Nephron (organoid): ENCODE results near the gene SOCS1.
A peak's percentile ranks its signal among the peaks of the same experiment; 100 is the strongest.
"Not testable (repeated sequence)": the region's sequence is repeated elsewhere in the genome, so short reads cannot be mapped to it uniquely, and the experiment has no call there.

Experiments
- H3K27ac Mint-ChIP-seq, 3 experiments: 2 replicates each; pipeline ENCODE4 v1.8.0; 2020; ENCODE audit warnings: mixed read lengths in 3 of 3, mild to moderate bottlenecking in 2 of 3, moderate library complexity in 1 of 3
- H3K27me3 Mint-ChIP-seq: 2 replicates; pipeline ENCODE4 v1.8.0; 2021; ENCODE audit warnings: low read depth, mild to moderate bottlenecking, moderate library complexity, mixed read lengths
- H3K36me3 Mint-ChIP-seq: 2 replicates; pipeline ENCODE4 v1.8.0; 2020; ENCODE audit warnings: low read depth, mixed read lengths
- H3K4me1 Mint-ChIP-seq: 2 replicates; pipeline ENCODE4 v1.8.0; 2020; ENCODE audit warnings: mixed read lengths
- H3K4me3 Mint-ChIP-seq, 3 experiments: 2 replicates each; pipeline ENCODE4 v1.8.0; 2020; ENCODE audit warnings: mild to moderate bottlenecking in 3 of 3, mixed read lengths in 3 of 3, moderate library complexity in 2 of 3
- H3K9me3 Mint-ChIP-seq: 2 replicates; pipeline ENCODE4 v1.8.0; 2020; ENCODE audit warnings: mixed read lengths
- CTCF ChIP-seq, 3 experiments: fragments of 200-600 bp; sonication (generic); IDR thresholded peaks; one replicate each; pipeline ENCODE4 v1.5.0; 2021; ENCODE audit warnings: antibody characterized with exemption in 3 of 3; ENCODE audit not compliant: unreplicated experiment in 3 of 3

Gene SOCS1

GRCh38 chr16:11296351-11296705, 40.3 kb upstream of the SOCS1 start:
- Mint-ChIP-seq H3K4me3 (no peak overlapping the region), H3K9me3 (no peaks in the 10 kb centered on the region), H3K36me3 (no peaks in the 10 kb centered on the region), H3K27me3 (peaks cover 4% of the 10 kb centered on the region), H3K4me1 (peaks cover 20% of the 10 kb centered on the region), H3K27ac (peak overlapping the region; percentile 89 to 94 (median 90))
- TF ChIP-seq CTCF (IDR thresholded peaks at IDR 0.05; ENCODE audit: unreplicated experiment in 3 of 3): no peak

GRCh38 chr16:11295672-11296071, 39.7 kb upstream of the SOCS1 start:
- Mint-ChIP-seq H3K4me1 (peaks cover 24% of the 10 kb centered on the region), H3K9me3 (no peaks in the 10 kb centered on the region), H3K27ac (peak overlapping the region in 1 of 3 experiments; percentile 4), H3K27me3 (peaks cover 4% of the 10 kb centered on the region), H3K36me3 (no peaks in the 10 kb centered on the region), H3K4me3 (no peak overlapping the region)
- TF ChIP-seq CTCF (IDR thresholded peaks at IDR 0.05; ENCODE audit: unreplicated experiment in 3 of 3): no peak

- Mint-ChIP-seq H3K27ac (no peak overlapping the region), H3K4me1 (peaks cover 19% of the 10 kb centered on the region), H3K27me3 (peaks cover 9% of the 10 kb centered on the region), H3K4me3 (no peak overlapping the region), H3K9me3 (peaks cover 4% of the 10 kb centered on the region), H3K36me3 (no peaks in the 10 kb centered on the region)
- no peak for TF ChIP-seq CTCF (IDR thresholded peaks at IDR 0.05; ENCODE audit: unreplicated experiment in 3 of 3)
Measured at GRCh38 chr16:11292076-11292748, 36.2 kb upstream of the SOCS1 start.

DNA sequence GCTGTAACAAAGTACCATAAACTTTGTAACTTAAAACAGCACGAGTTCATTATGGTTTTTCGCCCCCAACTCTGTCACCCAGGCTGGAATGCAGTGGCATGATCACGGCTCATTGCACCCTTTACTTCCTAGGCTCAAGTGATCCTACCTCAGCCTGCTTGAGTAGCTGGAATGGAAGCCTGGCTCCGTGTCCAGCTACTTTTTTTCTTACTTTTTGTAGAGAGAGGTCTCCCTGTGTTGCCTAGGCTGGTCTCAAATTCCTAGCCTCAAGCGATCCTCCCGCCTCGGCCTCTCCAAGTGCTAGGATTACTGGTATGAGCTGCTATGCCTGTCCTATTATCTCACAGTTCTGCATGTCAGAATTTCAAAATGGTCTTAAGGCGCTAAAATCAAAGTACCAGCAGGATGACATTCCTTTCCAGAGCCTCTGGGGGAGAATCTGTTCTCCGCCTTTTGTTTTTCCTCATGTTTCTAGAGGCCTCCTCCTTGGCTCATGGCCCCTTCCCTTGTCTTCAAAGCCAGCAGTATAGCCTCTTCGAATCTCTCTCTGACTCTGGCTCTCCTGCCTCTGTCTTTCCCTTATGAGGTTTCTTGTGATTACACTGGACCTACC, 35.2 kb upstream of the SOCS1 start:
- no peak for TF ChIP-seq CTCF (IDR thresholded peaks at IDR 0.05; ENCODE audit: unreplicated experiment in 3 of 3)
- H3K4me1 Mint-ChIP-seq: peaks cover 9% of the 10 kb centered on the region
- H3K36me3 Mint-ChIP-seq: no peaks in the 10 kb centered on the region
- H3K27me3 Mint-ChIP-seq: peaks cover 9% of the 10 kb centered on the region
- no peak overlapping the region for H3K4me3 Mint-ChIP-seq
- peak overlapping the region; percentile 49 to 62 (median 60) for H3K27ac Mint-ChIP-seq
- H3K9me3 Mint-ChIP-seq: peaks cover 4% of the 10 kb centered on the region

- TF ChIP-seq CTCF (IDR thresholded peaks at IDR 0.05; ENCODE audit: unreplicated experiment in 3 of 3): no peak
- peaks cover 9% of the 10 kb centered on the region for H3K27me3 Mint-ChIP-seq
- no peaks in the 10 kb centered on the region for H3K36me3 Mint-ChIP-seq
- peaks cover 4% of the 10 kb centered on the region for H3K9me3 Mint-ChIP-seq
- H3K4me1 Mint-ChIP-seq: peaks cover 8% of the 10 kb centered on the region
- H3K27ac Mint-ChIP-seq: peak overlapping the region; percentile 49 to 62 (median 60)
- H3K4me3 Mint-ChIP-seq: no peak overlapping the region
Measured at GRCh38 chr16:11290102-11290893, 34.3 kb upstream of the SOCS1 start.

DNA sequence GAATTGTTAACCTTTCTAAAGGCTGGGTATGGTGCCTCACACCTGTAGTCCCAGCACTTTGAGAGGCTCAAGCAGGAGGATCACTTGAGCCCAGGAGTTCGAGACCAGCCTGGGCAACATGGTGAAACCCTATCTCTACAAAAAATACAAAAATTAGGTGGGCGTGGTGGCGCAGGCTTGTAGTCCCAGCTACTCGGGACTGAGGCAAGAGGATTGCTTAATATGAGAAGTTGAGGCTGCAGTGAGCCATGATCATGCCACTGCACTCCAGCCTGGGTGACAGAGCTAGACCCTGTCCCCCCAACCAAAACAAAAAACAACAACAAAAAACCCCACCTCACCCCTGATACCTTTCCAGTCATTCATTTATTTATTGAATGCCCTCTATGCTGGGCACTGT, 33.7 kb upstream of the SOCS1 start:
- not testable (repeated sequence) for H3K4me1 Mint-ChIP-seq, H3K27ac Mint-ChIP-seq

More for the DNA sequence above, 33.7 kb upstream of the SOCS1 start:
- not testable (repeated sequence) for H3K36me3 Mint-ChIP-seq, H3K9me3 Mint-ChIP-seq, H3K27me3 Mint-ChIP-seq, H3K4me3 Mint-ChIP-seq
